SK-N-MC (cell line): ENCODE results near the gene ING1.

ENCODE experiments used
- EZH2 ChIP-seq: fragments of 200-600 bp; sonication (generic); IDR thresholded peaks from one replicate; pipeline ENCODE4 v1.6.1; 2017; ENCODE audit warnings: antibody characterized with exemption
- POLR2AphosphoS5 ChIP-seq: IDR thresholded peaks from 2 replicates; pipeline ENCODE4 v1.6.1; 2012; ENCODE audit warnings: mild to moderate bottlenecking, low read depth, low read length, borderline replicate concordance

- TF ChIP-seq EZH2, result no peak
- TF ChIP-seq POLR2AphosphoS5, result peak; percentile 96
Measured at GRCh38 chr13:110712849-110713641, 455 bp upstream of the ING1 start.
